Lower lobe of right lung (tissue), 2 donors: ENCODE data around the gene RPS15A. TPM values are rescaled to one million over a fixed set of nuclear protein-coding genes. Genes with fewer than 3 reads are reported as not detected.

ENCODE experiments used
- ATAC-seq, 2 donors: fragments of 200-7000 bp; cut with Tn5 transposase; one replicate each; pipeline ENCODE4 v1.9.1; 2020 to 2022; ENCODE audit warnings: mild to moderate bottlenecking in 2 of 2, moderate library complexity in 2 of 2
- DNase-seq: peaks from one replicate; pipeline ENCODE4 v3.0.0-alpha.2; 2020
- H3K27ac ChIP-seq: fragments of 200-600 bp; one replicate; pipeline ENCODE4 v1.8.0; 2022
- H3K27me3 ChIP-seq: fragments of 200-600 bp; one replicate; pipeline ENCODE4 v1.8.0; 2022; ENCODE audit warnings: low read depth
- H3K36me3 ChIP-seq: fragments of 200-600 bp; one replicate; pipeline ENCODE4 v1.8.0; 2022; ENCODE audit warnings: mild to moderate bottlenecking
- H3K4me1 ChIP-seq: fragments of 200-600 bp; one replicate; pipeline ENCODE4 v1.8.0; 2022
- H3K4me3 ChIP-seq: fragments of 200-600 bp; one replicate; pipeline ENCODE4 v1.8.0; 2022; ENCODE audit warnings: mild to moderate bottlenecking
- H3K9me3 ChIP-seq: fragments of 200-600 bp; one replicate; pipeline ENCODE4 v1.8.0; 2022
- intact Hi-C: fragments of 100-400 bp; cut with DNase I; formaldehyde crosslinking; loops from one replicate; pipeline ENCODE4 v1.11.0; 2022
- total RNA-seq: library from RNA; stranded (reverse); fragmentation: NEBNext Ultra II Directional; extraction: Animal tissue kit (Norgen Biotek cat#: 25700); gene quantifications from one replicate; pipeline ENCODE4 v1.2.1, GENCODE V29; 2021
- TF ChIP-seq, protein P1 (sequence below): fragments of 200-600 bp; IDR thresholded peaks from one replicate; pipeline ENCODE4 v1.8.0; 2022; ENCODE audit warnings: antibody characterized with exemption, mild to moderate bottlenecking
- donor health status: DM: no; HTN: yes; CAD: no; lungs with severe emphysema.

The RPS15A gene
- total RNA-seq, 1 donor from 2014 or later: 1,084 TPM

DNA sequence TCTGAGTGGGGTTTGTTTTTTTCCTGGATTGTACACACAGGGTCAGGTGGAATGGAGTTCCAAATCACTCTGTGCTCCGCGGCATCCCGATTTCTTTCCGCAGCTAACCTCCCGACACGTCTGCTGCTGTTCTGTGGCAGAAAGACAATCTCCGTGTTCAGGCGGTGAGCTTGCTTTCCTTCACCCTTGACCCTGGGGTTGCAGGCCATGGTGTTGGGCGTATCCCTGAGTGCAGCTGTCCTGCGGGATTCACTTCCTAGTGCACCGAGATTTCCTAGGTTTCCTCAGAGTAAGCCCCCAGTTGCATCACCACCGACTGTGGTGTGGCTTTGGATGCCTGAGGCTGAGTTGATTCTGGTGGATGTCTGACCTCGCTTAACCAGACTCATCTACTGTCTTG is 19.0 kb upstream of the RPS15A start:
- no peak for ATAC-seq
- intact Hi-C loops: no loop called here
- TF ChIP-seq, protein P1, sequence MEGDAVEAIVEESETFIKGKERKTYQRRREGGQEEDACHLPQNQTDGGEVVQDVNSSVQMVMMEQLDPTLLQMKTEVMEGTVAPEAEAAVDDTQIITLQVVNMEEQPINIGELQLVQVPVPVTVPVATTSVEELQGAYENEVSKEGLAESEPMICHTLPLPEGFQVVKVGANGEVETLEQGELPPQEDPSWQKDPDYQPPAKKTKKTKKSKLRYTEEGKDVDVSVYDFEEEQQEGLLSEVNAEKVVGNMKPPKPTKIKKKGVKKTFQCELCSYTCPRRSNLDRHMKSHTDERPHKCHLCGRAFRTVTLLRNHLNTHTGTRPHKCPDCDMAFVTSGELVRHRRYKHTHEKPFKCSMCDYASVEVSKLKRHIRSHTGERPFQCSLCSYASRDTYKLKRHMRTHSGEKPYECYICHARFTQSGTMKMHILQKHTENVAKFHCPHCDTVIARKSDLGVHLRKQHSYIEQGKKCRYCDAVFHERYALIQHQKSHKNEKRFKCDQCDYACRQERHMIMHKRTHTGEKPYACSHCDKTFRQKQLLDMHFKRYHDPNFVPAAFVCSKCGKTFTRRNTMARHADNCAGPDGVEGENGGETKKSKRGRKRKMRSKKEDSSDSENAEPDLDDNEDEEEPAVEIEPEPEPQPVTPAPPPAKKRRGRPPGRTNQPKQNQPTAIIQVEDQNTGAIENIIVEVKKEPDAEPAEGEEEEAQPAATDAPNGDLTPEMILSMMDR: no peak
- Histone ChIP-seq H3K36me3 (peaks cover 71% of the 10 kb centered on the region), H3K4me3 (no peak overlapping the region), H3K27ac (no peak overlapping the region), H3K9me3 (no peaks in the 10 kb centered on the region), H3K27me3 (no peaks in the 10 kb centered on the region), H3K4me1 (peaks cover 8% of the 10 kb centered on the region)
- no peak for DNase-seq

DNA sequence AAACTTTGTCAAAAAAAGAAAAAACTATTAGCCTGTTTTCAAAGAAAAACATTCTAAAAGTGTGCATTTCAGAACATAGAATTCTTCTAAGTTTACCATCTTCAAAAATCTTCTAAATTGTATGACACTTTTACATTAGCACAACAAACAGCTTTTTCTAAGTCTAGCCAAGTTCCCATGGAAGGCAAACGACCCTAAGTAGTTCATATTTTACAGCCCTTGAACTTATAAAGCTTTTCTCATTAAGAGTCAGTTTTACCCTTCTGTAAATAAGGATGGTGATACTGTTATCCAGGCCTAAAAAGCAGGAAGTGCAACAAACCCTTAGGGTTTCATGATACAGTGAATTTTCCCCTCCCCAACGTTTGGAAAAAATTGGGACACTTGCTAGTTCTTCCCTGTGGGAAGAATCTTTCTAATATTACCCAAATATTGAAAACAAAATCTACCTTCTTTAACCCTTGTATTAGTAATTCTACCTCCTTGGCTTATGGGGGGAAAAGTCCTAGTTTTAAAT is 15.2 kb upstream of the RPS15A start:
- no peak overlapping the region for H3K4me3 ChIP-seq
- ATAC-seq (no peak), DNase-seq (no peak)
- peaks cover 35% of the 10 kb centered on the region for H3K4me1 ChIP-seq
- H3K36me3 ChIP-seq: peaks cover 39% of the 10 kb centered on the region
- no peak overlapping the region for H3K27ac ChIP-seq
- intact Hi-C loops: no loop called here
- no peaks in the 10 kb centered on the region for H3K9me3 ChIP-seq
- no peaks in the 10 kb centered on the region for H3K27me3 ChIP-seq
- TF ChIP-seq, protein P1: no peak

DNA sequence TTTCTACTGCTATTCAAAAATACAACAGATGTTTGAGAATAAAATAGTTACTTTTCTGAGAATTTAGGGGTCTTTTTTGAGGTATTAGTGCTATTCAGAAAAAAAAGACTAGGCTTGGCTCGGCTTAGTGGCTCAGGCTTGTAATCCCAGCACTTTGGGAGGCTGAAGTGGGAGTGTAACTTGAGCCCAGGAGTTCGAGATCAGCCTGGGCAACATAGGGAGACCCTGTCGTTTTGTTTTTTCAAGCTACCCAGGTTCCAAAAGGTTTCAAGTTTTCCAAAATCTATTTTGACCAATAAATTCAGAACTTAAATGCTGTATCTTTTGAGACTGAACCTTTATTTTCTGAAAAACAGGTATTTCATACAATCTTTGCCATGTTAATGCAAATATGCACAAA is 14.4 kb upstream of the RPS15A start:
- Histone ChIP-seq H3K9me3 (no peaks in the 10 kb centered on the region), H3K27ac (peak overlapping the region; percentile 32), H3K27me3 (no peaks in the 10 kb centered on the region), H3K36me3 (peaks cover 31% of the 10 kb centered on the region), H3K4me1 (peaks cover 42% of the 10 kb centered on the region), H3K4me3 (no peak overlapping the region)
- TF ChIP-seq, protein P1: no peak
- no peak for DNase-seq
- intact Hi-C loops: no loop called here
- no peak for ATAC-seq

DNA sequence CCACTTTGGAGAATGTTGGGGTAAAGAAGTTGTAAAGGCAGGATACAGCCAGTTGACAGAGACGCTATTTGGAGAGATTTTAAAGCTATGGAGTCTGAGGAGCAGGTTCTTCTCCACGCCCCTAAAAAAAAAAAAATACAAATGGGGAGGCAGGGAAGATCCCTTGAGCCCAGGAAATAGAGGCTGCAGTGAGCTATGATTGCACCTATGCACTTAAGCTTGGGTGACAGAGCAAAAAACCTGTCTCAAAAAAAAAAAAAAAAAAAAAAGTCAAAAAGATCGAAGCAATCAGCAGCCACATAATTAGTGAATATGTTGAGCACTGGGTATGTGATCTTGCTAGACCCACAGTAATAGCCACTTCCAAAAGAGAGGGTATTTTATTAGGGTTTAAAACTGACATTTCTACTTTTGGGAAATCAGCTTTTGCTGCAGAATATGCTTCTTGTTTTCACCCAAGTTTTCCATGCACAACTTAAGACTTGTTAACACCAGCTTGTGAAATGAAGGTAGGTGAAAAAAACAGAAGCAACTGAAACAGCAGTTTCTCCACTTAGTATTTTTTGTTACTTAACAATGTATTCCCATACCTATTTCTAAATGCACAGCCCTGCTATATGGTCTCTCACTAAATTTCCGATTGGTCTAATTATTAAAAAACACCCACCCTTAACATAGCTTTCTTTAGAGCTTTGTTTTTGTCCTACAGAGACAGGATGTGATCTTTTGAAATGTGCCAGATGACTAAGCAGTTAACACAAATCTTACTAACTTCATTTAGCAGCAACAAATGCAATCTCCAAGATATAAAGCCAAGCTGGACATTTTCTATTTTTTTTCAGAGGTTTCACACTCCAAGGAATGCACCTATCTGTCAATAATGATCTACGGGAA is 13.7 kb upstream of the RPS15A start:
- TF ChIP-seq, protein P1: no peak
- H3K4me1 ChIP-seq: peaks cover 49% of the 10 kb centered on the region
- peak overlapping the region; percentile 40 for H3K27ac ChIP-seq
- no peaks in the 10 kb centered on the region for H3K27me3 ChIP-seq
- H3K9me3 ChIP-seq: no peaks in the 10 kb centered on the region
- no peak overlapping the region for H3K4me3 ChIP-seq
- DNase-seq (no peak), ATAC-seq (no peak)
- peaks cover 24% of the 10 kb centered on the region for H3K36me3 ChIP-seq
- intact Hi-C loops: no loop called here

DNA sequence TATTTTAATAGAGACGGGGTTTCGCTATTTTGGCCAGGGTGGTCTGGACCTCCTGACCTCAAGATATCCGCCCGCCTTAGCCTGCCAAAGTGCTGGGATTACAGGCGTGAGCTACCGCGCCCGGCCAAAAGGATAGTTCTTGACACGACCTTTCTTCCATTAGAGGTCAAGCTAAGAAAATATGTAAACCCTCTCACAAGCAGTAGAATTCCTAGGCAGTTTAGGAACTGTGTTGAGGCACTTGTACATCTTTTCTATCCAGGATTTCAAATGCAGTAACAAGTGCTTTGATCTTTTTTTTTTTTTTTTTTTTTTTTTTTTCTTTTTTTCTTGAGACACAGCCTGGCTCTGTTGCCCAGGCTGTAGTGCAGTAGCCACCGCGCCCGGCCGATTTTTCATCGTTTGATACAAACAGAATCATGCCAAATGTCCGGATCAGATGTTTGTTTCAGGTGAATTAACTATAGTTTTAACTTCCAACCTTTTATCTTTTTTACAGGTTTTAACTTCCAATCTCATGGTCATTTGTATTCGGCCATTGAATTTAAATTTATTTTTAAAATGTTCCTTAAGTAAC is 12.7 kb upstream of the RPS15A start:
- H3K27me3 ChIP-seq: no peaks in the 10 kb centered on the region
- ATAC-seq (no peak), DNase-seq (no peak)
- H3K36me3 ChIP-seq: peaks cover 16% of the 10 kb centered on the region
- TF ChIP-seq, protein P1: no peak
- peak overlapping the region; percentile 94 for H3K4me3 ChIP-seq
- intact Hi-C loops: no loop called here
- H3K4me1 ChIP-seq: peaks cover 49% of the 10 kb centered on the region
- no peaks in the 10 kb centered on the region for H3K9me3 ChIP-seq
- peak overlapping the region; percentile 40 for H3K27ac ChIP-seq
